ENCODE data around the gene SMARCA4.
A peak's percentile ranks its signal among the peaks of the same experiment; 100 is the strongest.
"Not testable (repeated sequence)": the region's sequence is repeated elsewhere in the genome, so short reads cannot be mapped to it uniquely, and the experiment has no call there.

The SMARCA4 gene

GRCh38 chr19:11078893-11079292, 118.1 kb downstream of the SMARCA4 start:
- TF ChIP-seq CTCF (IDR thresholded peaks at IDR 0.05; ENCODE audit: low read length, missing control alignments), result no peak
- H3K4me3 ChIP-seq (replicated peaks; ENCODE audit: low read depth, low read length), result no peak overlapping the region
- no peak for DNase-seq (ENCODE audit: low read depth)

GRCh38 chr19:11079999-11080398, 119.2 kb downstream of the SMARCA4 start:
- no peak for TF ChIP-seq CTCF (IDR thresholded peaks at IDR 0.05; ENCODE audit: low read length, missing control alignments)
- DNase-seq (ENCODE audit: low read depth), result no peak
- no peak overlapping the region for H3K4me3 ChIP-seq (replicated peaks; ENCODE audit: low read depth, low read length)

GRCh38 chr19:11087870-11088505, 127.2 kb downstream of the SMARCA4 start:
- DNase-seq (ENCODE audit: low read depth), result no peak
- H3K4me3 ChIP-seq (replicated peaks; ENCODE audit: low read depth, low read length), result peak overlapping the region; percentile 97
- no peak for TF ChIP-seq CTCF (IDR thresholded peaks at IDR 0.05; ENCODE audit: low read length, missing control alignments)

- TF ChIP-seq CTCF (IDR thresholded peaks at IDR 0.05; ENCODE audit: low read length, missing control alignments), result no peak
- no peak for DNase-seq (ENCODE audit: low read depth)
- peak overlapping the region; percentile 97 for H3K4me3 ChIP-seq (replicated peaks; ENCODE audit: low read depth, low read length)
Observed at GRCh38 chr19:11088506-11089253, 127.8 kb downstream of the SMARCA4 start.

GRCh38 chr19:11089254-11090013, 128.6 kb downstream of the SMARCA4 start, which contains the start of gene LDLR:
Gene LDLR (plus strand): TSS chr19:11089463. CDS start chr19:11089549, 86 bp downstream.
- no peak for TF ChIP-seq CTCF (IDR thresholded peaks at IDR 0.05; ENCODE audit: low read length, missing control alignments)
- peak; percentile 97 for DNase-seq (ENCODE audit: low read depth)
- peak within 1 kb of the TSS; percentile 97 for H3K4me3 ChIP-seq (replicated peaks; ENCODE audit: low read depth, low read length)

GRCh38 chr19:11090014-11090263, 129.1 kb downstream of the SMARCA4 start:
- peak overlapping the region; percentile 97 for H3K4me3 ChIP-seq (replicated peaks; ENCODE audit: low read depth, low read length)
- not testable (repeated sequence) for DNase-seq (ENCODE audit: low read depth)

- peak overlapping the region; percentile 97 for H3K4me3 ChIP-seq (replicated peaks; ENCODE audit: low read depth, low read length)
- peak; percentile 95 for DNase-seq (ENCODE audit: low read depth)
- TF ChIP-seq CTCF (IDR thresholded peaks at IDR 0.05; ENCODE audit: low read length, missing control alignments), result no peak
Observed at GRCh38 chr19:11090264-11090996, 129.6 kb downstream of the SMARCA4 start.
